SU-DHL-6 (cell line): ENCODE measurements around the gene CDKAL1.

Experiments
- EZH2phosphoT487 ChIP-seq: fragments of 200-600 bp; sonication (generic), shearing (Covaris generic); conservative IDR thresholded peaks from 2 replicates; pipeline ENCODE4 v1.6.1; 2018; ENCODE audit warnings: mild to moderate bottlenecking, antibody characterized with exemption, low read length, moderate library complexity, mixed read lengths
- TF ChIP-seq, protein P1 (sequence below): fragments of 200-600 bp; sonication (generic); IDR thresholded peaks from one replicate; pipeline ENCODE4 v1.5.1; 2017; ENCODE audit warnings: antibody characterized with exemption, mild to moderate bottlenecking, low read length, moderate library complexity; ENCODE audit not compliant: insufficient read depth, poor library complexity, severe bottlenecking

DNA sequence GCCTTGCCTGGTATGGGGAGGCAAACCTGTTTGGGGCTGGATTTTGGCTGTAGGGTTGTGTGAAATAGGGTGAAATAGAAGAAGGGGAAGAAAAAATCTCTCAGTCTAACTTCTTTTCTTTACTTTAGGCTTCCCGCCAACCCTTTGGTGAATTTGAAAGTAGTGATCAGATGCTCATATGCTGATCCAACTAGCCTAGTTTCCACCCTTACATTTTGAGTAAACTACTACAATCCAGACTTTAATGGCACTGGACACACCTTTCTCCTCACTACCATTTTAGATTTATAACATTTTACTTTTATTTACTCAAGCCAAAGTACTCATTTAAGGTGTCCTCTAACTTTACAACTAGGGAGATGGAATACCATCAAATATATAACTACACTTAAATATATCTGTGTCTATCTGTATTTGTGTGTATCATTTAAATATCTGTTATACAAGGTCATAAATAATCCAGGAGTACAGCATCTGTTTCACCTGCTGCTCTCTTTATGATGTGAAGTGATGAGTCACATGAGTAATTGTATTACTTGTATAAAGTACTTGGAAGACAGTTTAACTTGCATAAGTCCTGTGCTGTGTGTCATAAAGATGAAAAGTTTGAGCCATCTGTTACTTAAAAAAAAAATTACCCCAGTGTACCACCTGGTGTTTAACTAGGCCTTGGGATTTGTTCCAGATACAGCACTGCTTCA lies 172.1 kb downstream of the CDKAL1 start:
- TF ChIP-seq EZH2phosphoT487, result no peak
- TF ChIP-seq, protein P1, sequence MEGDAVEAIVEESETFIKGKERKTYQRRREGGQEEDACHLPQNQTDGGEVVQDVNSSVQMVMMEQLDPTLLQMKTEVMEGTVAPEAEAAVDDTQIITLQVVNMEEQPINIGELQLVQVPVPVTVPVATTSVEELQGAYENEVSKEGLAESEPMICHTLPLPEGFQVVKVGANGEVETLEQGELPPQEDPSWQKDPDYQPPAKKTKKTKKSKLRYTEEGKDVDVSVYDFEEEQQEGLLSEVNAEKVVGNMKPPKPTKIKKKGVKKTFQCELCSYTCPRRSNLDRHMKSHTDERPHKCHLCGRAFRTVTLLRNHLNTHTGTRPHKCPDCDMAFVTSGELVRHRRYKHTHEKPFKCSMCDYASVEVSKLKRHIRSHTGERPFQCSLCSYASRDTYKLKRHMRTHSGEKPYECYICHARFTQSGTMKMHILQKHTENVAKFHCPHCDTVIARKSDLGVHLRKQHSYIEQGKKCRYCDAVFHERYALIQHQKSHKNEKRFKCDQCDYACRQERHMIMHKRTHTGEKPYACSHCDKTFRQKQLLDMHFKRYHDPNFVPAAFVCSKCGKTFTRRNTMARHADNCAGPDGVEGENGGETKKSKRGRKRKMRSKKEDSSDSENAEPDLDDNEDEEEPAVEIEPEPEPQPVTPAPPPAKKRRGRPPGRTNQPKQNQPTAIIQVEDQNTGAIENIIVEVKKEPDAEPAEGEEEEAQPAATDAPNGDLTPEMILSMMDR, result no peak
